Keratinocyte (primary cell): ENCODE results near the gene PLA2G2C. TPM values are rescaled to one million over a fixed set of nuclear protein-coding genes. Genes with fewer than 3 reads are reported as not detected.

Experiments
- DNase-seq: peaks from one replicate; pipeline ENCODE4 v3.0.0-alpha.2; 2011; ENCODE audit warnings: low read depth, missing footprints, low spot score
- FAIRE-seq: peaks from 2 replicates; lab custom pipeline; 2011; peaks lifted over from hg19 to GRCh38; lab: Jason Lieb, UNC
- H2AFZ ChIP-seq: 2 replicates; pipeline ENCODE4 v1.6.0; 2012; ENCODE audit warnings: low read length, control low read depth, inconsistent platforms; ENCODE audit not compliant: control insufficient read depth
- H3K27ac ChIP-seq: 2 replicates; pipeline ENCODE4 v1.5.1; 2011; ENCODE audit warnings: low read length; ENCODE audit not compliant: control insufficient read depth, insufficient read depth
- H3K27me3 ChIP-seq: 3 replicates; pipeline ENCODE4 v1.6.0; 2011; ENCODE audit warnings: low read length; ENCODE audit not compliant: control insufficient read depth, insufficient read depth; ENCODE audit errors: extremely low read depth
- H3K36me3 ChIP-seq, 2 experiments: 2 replicates in 1 of 2; 3 replicates in 1 of 2; pipeline ENCODE4 v1.5.1; 2011; ENCODE audit warnings: low read length in 2 of 2, mild to moderate bottlenecking in 1 of 2; ENCODE audit not compliant: control insufficient read depth in 2 of 2, insufficient read depth in 2 of 2; ENCODE audit errors: extremely low read depth in 1 of 2
- H3K4me1 ChIP-seq: 3 replicates; pipeline ENCODE4 v1.5.1; 2011; ENCODE audit warnings: low read length; ENCODE audit not compliant: control insufficient read depth, insufficient read depth; ENCODE audit errors: extremely low read depth
- H3K4me2 ChIP-seq: 3 replicates; pipeline ENCODE4 v1.6.0; 2011; ENCODE audit warnings: low read depth, low read length; ENCODE audit not compliant: control insufficient read depth, insufficient read depth; ENCODE audit errors: extremely low read depth
- H3K4me3 ChIP-seq, 3 experiments: fragments of 200-600 bp in 1 of 3; sonication (generic) in 1 of 3; 2 replicates in 2 of 3; 3 replicates in 1 of 3; pipeline ENCODE4 v1.5.1; 2011 to 2016; ENCODE audit warnings: low read length in 3 of 3, mild to moderate bottlenecking in 3 of 3, control low read depth in 2 of 3, inconsistent platforms in 1 of 3, low read depth in 1 of 3, mixed read lengths in 1 of 3, mixed run types in 1 of 3, moderate library complexity in 1 of 3; ENCODE audit not compliant: control insufficient read depth in 2 of 3, insufficient read depth in 2 of 3; ENCODE audit errors: extremely low read depth in 1 of 3
- H3K79me2 ChIP-seq: 2 replicates; pipeline ENCODE4 v1.6.0; 2012; ENCODE audit warnings: low read length; ENCODE audit not compliant: control insufficient read depth, insufficient read depth
- H3K9ac ChIP-seq: 3 replicates; pipeline ENCODE4 v1.6.0; 2011; ENCODE audit warnings: low read length; ENCODE audit not compliant: control insufficient read depth, insufficient read depth; ENCODE audit errors: extremely low read depth
- H3K9me1 ChIP-seq: 3 replicates; pipeline ENCODE4 v1.6.0; 2011; ENCODE audit warnings: low read length; ENCODE audit not compliant: control insufficient read depth, insufficient read depth; ENCODE audit errors: extremely low read depth
- H3K9me3 ChIP-seq: 2 replicates; pipeline ENCODE4 v1.5.1; 2012; ENCODE audit warnings: low read depth, low read length; ENCODE audit not compliant: control insufficient read depth
- H4K20me1 ChIP-seq: 3 replicates; pipeline ENCODE4 v1.6.0; 2011; ENCODE audit warnings: low read length; ENCODE audit not compliant: control insufficient read depth, insufficient read depth; ENCODE audit errors: extremely low read depth
- CTCF ChIP-seq, 3 experiments: IDR thresholded peaks in 1 of 3; conservative IDR thresholded peaks in 1 of 3; optimal IDR thresholded peaks in 1 of 3; 2 replicates in 2 of 3; 3 replicates in 1 of 3; pipeline versions ENCODE3 to v1.5.1; 2011; ENCODE audit warnings: low read length in 3 of 3, mild to moderate bottlenecking in 3 of 3, moderate library complexity in 2 of 3, control low read depth in 1 of 3, inconsistent platforms in 1 of 3; ENCODE audit not compliant: insufficient read depth in 2 of 3; ENCODE audit errors: extremely low read depth in 1 of 3
- EZH2 ChIP-seq: IDR thresholded peaks from one replicate; pipeline ENCODE4 v1.6.1; 2012; ENCODE audit warnings: inconsistent platforms, mild to moderate bottlenecking, low read length, moderate library complexity
- dilution Hi-C: fragments of 300-500 bp; cut with MboI; formaldehyde crosslinking; loops from one replicate; pipeline ENCODE4 v1.7.0; 2020; ENCODE audit warnings: low sequenced_read_pairs; ENCODE audit not compliant: extremely low pct_ligation_motif_present
- polyA plus RNA-seq, 5 experiments: library from polyadenylated mRNA; depleted of rRNA in 3 of 5; stranded (reverse) in 3 of 5; stranded (forward) in 1 of 5; unstranded in 1 of 5; fragments of >200 nt; gene quantifications; 1 replicate in 1 of 5; 2 replicates in 3 of 5; 3 replicates in 1 of 5; pipeline versions ENCODE4 v1.2.1 to v1.2.3, GENCODE V29; 2011 to 2012; ENCODE audit warnings: missing spikeins in 2 of 5, low read depth in 1 of 5, low replicate concordance in 1 of 5

PLA2G2C gene
- polyA plus RNA-seq, 1 donor (not counting 4 experiments of a cell fraction or from before 2014, with no cell fraction given) = not detected

- no peak for DNase-seq
- Histone ChIP-seq H3K36me3 (no peaks in the 10 kb centered on the region), H3K27me3 (no peaks in the 10 kb centered on the region), H3K4me2 (no peak overlapping the region), H2AFZ (no peak overlapping the region), H3K4me3 (no peak overlapping the region), H3K79me2 (no peaks in the 10 kb centered on the region), H4K20me1 (no peaks in the 10 kb centered on the region), H3K4me1 (peaks cover 7% of the 10 kb centered on the region), H3K9ac (no peak overlapping the region), H3K9me3 (no peaks in the 10 kb centered on the region), H3K9me1 (no peaks in the 10 kb centered on the region), H3K27ac (no peak overlapping the region)
- FAIRE-seq = no peak
- no peak for TF ChIP-seq EZH2
- TF ChIP-seq CTCF (optimal IDR thresholded peaks at IDR 0.05 in 1 of 3, IDR thresholded peaks at IDR 0.05 in 1 of 3, conservative IDR thresholded peaks at IDR 0.05 in 1 of 3; ENCODE audit: extremely low read depth in 1 of 3, insufficient read depth in 2 of 3, low read length in 3 of 3) = no peak
- dilution Hi-C loops = no loop called here
Observed at GRCh38 chr1:20141001-20141400, 45.3 kb downstream of the PLA2G2C start.

- Histone ChIP-seq H3K27ac (no peak overlapping the region), H3K27me3 (no peaks in the 10 kb centered on the region), H3K9me1 (no peaks in the 10 kb centered on the region), H2AFZ (no peak overlapping the region), H4K20me1 (no peaks in the 10 kb centered on the region), H3K4me1 (peaks cover 7% of the 10 kb centered on the region), H3K4me3 (no peak overlapping the region), H3K4me2 (no peak overlapping the region), H3K36me3 (no peaks in the 10 kb centered on the region), H3K9ac (no peak overlapping the region), H3K9me3 (no peaks in the 10 kb centered on the region), H3K79me2 (no peaks in the 10 kb centered on the region)
- FAIRE-seq = no peak
- DNase-seq = no peak
- TF ChIP-seq EZH2 (no peak), CTCF (optimal IDR thresholded peaks at IDR 0.05 in 1 of 3, IDR thresholded peaks at IDR 0.05 in 1 of 3, conservative IDR thresholded peaks at IDR 0.05 in 1 of 3; ENCODE audit: extremely low read depth in 1 of 3, insufficient read depth in 2 of 3, low read length in 3 of 3) (no peak)
- dilution Hi-C loops = no loop called here
Observed at GRCh38 chr1:20139776-20140612, 46.3 kb downstream of the PLA2G2C start.
